ENCODE results near the gene VIM. TPM values are rescaled to one million over a fixed set of nuclear protein-coding genes. Genes with fewer than 3 reads are reported as not detected.

The VIM gene
- polyA plus RNA-seq, 4 donors = 21.2 to 531 (median 258) TPM

- 61 to 80% (median 62%) methylated on average over 1 of the region's 1 CpG for WGBS, 3 donors
- Histone ChIP-seq H3K36me3 (ENCODE audit: control insufficient read depth in 3 of 3, insufficient read depth in 2 of 3, low read depth in 1 of 3, low read length in 3 of 3) (no peaks in the 10 kb centered on the region), H3K4me3 (ENCODE audit: low read depth in 1 of 3, low read length in 3 of 3) (no peak overlapping the region), H3K27ac (ENCODE audit: low read depth in 1 of 3, low read length in 2 of 3) (no peak overlapping the region), H3K9me3 (ENCODE audit: control insufficient read depth in 2 of 2, insufficient read depth in 1 of 2, low read depth in 1 of 2, low read length in 1 of 2) (no peaks in the 10 kb centered on the region), H3K4me1 (ENCODE audit: control insufficient read depth in 3 of 3, insufficient read depth in 2 of 3, low read depth in 1 of 3, low read length in 2 of 3) (peaks cover 0 to 5% (median 0%) of the 10 kb centered on the region in 3 donors), H3K27me3 (ENCODE audit: control insufficient read depth in 3 of 3, insufficient read depth in 3 of 3, low read length in 3 of 3) (peaks cover 0 to 3% (median 0%) of the 10 kb centered on the region in 3 donors)
- FAIRE-seq = no peak
- DNase-seq = no peak
Measured at GRCh38 chr10:17220652-17221100, 7.4 kb upstream of the VIM start.

DNA sequence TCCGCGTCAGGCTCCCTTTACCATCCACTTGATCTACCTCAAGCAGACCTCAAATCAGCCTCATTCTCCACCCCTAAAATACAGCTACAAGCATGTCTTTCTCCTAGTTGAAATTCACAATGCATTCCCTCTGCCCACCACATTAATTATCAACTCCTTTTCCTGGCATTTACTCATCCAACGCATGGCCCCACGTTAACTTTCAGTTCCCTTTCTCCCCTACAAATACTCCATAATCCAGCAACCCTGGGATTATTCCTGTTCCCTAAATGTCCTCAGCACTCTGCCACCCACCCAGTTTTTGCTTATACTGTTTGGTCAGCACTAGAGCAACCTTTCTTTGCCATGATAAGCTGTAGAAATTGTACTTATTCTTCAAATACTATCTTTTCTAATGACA is 5.7 kb upstream of the VIM start:
- Histone ChIP-seq H3K4me1 (ENCODE audit: control insufficient read depth in 3 of 3, insufficient read depth in 2 of 3, low read depth in 1 of 3, low read length in 2 of 3) (no peaks in the 10 kb centered on the region), H3K27ac (ENCODE audit: low read depth in 1 of 3, low read length in 2 of 3) (no peak overlapping the region), H3K27me3 (ENCODE audit: control insufficient read depth in 3 of 3, insufficient read depth in 3 of 3, low read length in 3 of 3) (peaks cover 0 to 19% (median 0%) of the 10 kb centered on the region in 3 donors), H3K9me3 (ENCODE audit: control insufficient read depth in 2 of 2, insufficient read depth in 1 of 2, low read depth in 1 of 2, low read length in 1 of 2) (no peaks in the 10 kb centered on the region), H3K36me3 (ENCODE audit: control insufficient read depth in 3 of 3, insufficient read depth in 2 of 3, low read depth in 1 of 3, low read length in 3 of 3) (no peaks in the 10 kb centered on the region), H3K4me3 (ENCODE audit: low read depth in 1 of 3, low read length in 3 of 3) (no peak overlapping the region)
- WGBS, 3 donors = 67 to 79% (median 69%) methylated on average over 4 of the region's 4 CpGs
- DNase-seq (no peak), FAIRE-seq (no peak)

DNA sequence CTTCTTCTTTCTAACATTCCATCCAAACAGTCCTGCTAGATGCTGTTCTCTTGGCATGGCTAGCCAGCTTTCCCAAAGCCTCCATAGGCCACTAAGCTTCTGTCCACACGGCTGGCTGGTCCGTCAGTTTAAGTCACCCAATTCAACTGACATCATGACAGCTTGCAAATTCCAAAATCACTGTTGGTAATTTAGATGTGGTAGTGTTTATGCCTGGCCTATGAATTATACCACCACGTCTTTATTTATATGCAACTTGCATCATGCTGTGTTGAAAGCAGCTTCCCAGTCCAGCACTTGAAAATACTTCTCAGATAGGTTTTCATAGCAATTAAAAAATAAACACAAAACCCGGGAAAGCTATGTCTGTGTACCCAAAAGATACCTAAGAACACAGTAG is 2.2 kb upstream of the VIM start:
- no peak for DNase-seq
- H3K9me3 ChIP-seq (ENCODE audit: control insufficient read depth in 2 of 2, insufficient read depth in 1 of 2, low read depth in 1 of 2, low read length in 1 of 2) = no peaks in the 10 kb centered on the region
- 76 to 80% (median 79%) methylated on average over 4 of the region's 4 CpGs for WGBS, 3 donors
- H3K4me3 ChIP-seq (ENCODE audit: low read depth in 1 of 3, low read length in 3 of 3) = no peak overlapping the region
- H3K27ac ChIP-seq (ENCODE audit: low read depth in 1 of 3, low read length in 2 of 3) = no peak overlapping the region
- FAIRE-seq = no peak
- H3K27me3 ChIP-seq (ENCODE audit: control insufficient read depth in 3 of 3, insufficient read depth in 3 of 3, low read length in 3 of 3) = peaks cover 0 to 44% (median 3%) of the 10 kb centered on the region in 3 donors
- H3K36me3 ChIP-seq (ENCODE audit: control insufficient read depth in 3 of 3, insufficient read depth in 2 of 3, low read depth in 1 of 3, low read length in 3 of 3) = peaks cover 0 to 6% (median 0%) of the 10 kb centered on the region in 3 donors
- peaks cover 0 to 11% (median 0%) of the 10 kb centered on the region in 3 donors for H3K4me1 ChIP-seq (ENCODE audit: control insufficient read depth in 3 of 3, insufficient read depth in 2 of 3, low read depth in 1 of 3, low read length in 2 of 3)

DNA sequence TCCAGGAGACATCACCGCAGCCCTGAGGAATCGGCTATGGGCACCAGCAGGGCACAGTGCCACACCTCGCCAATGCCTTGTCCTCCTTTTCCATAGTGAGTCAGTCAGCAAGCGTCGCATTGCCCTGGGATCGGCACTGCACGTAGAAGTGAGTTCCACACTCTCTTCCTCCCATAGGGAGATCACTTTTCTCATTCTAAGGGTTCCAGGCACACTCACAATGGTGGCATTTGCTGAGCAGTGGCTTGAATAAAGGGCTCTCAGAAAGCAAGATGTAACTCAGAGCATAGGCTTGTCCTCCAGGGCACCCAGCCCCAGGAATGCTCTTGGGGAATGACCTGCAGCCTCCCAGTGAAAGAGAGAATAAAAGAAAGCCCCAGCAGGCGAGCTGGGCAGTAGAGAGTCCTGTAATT is 1.1 kb upstream of the VIM start:
- DNase-seq (no peak), FAIRE-seq (no peak)
- peaks cover 0 to 6% (median 0%) of the 10 kb centered on the region in 3 donors for H3K36me3 ChIP-seq (ENCODE audit: control insufficient read depth in 3 of 3, insufficient read depth in 2 of 3, low read depth in 1 of 3, low read length in 3 of 3)
- H3K27ac ChIP-seq (ENCODE audit: low read depth in 1 of 3, low read length in 2 of 3) = peak overlapping the region in 1 of 3 donors; percentile 51
- peaks cover 0 to 44% (median 3%) of the 10 kb centered on the region in 3 donors for H3K27me3 ChIP-seq (ENCODE audit: control insufficient read depth in 3 of 3, insufficient read depth in 3 of 3, low read length in 3 of 3)
- H3K4me1 ChIP-seq (ENCODE audit: control insufficient read depth in 3 of 3, insufficient read depth in 2 of 3, low read depth in 1 of 3, low read length in 2 of 3) = peaks cover 0 to 16% (median 0%) of the 10 kb centered on the region in 3 donors
- H3K4me3 ChIP-seq (ENCODE audit: low read depth in 1 of 3, low read length in 3 of 3) = no peak overlapping the region
- H3K9me3 ChIP-seq (ENCODE audit: control insufficient read depth in 2 of 2, insufficient read depth in 1 of 2, low read depth in 1 of 2, low read length in 1 of 2) = no peaks in the 10 kb centered on the region
- WGBS, 3 donors = 79 to 83% (median 83%) methylated on average over 8 of the region's 8 CpGs

DNA sequence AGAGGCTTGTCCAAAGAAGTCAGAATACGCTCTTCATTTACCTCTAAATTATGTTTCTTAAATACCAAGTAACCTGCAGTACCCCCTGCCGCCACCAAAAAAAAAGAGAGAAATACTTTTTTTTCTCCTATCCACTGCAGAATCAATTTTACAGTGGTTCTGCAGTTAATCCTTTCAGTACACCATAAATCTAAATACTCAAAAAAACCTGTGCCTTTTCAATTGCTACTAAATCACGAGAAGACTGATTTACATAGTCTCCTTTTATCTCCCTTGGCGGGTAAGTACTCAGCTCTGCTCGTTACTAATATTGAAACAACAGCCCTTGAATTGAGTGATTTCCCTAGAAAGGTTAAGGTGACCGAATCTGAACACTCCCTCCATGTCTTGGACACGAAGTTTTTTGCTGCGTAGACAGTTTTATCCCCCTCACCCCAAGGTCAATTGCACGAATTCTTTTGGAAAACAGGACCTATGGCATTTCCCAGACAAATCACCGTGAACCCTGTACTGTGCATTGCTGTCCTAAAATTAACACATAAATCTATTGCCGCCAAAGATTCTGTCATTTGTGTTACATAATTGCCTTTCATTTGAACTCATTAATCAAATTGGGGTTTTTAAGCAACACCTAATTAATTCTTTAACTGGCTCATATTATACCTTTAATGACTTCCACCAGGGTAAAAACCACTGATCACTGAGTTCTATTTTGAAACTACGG is 512 bp upstream of the VIM start:
- Histone ChIP-seq H3K4me1 (ENCODE audit: control insufficient read depth in 3 of 3, insufficient read depth in 2 of 3, low read depth in 1 of 3, low read length in 2 of 3) (peaks cover 0 to 16% (median 0%) of the 10 kb centered on the region in 3 donors), H3K4me3 (ENCODE audit: low read depth in 1 of 3, low read length in 3 of 3) (peak overlapping the region in 2 of 3 donors; percentile 64 to 70), H3K36me3 (ENCODE audit: control insufficient read depth in 3 of 3, insufficient read depth in 2 of 3, low read depth in 1 of 3, low read length in 3 of 3) (peaks cover 0 to 6% (median 0%) of the 10 kb centered on the region in 3 donors), H3K27ac (ENCODE audit: low read depth in 1 of 3, low read length in 2 of 3) (peak overlapping the region; percentile 86 to 98 (median 94)), H3K27me3 (ENCODE audit: control insufficient read depth in 3 of 3, insufficient read depth in 3 of 3, low read length in 3 of 3) (peaks cover 0 to 44% (median 3%) of the 10 kb centered on the region in 3 donors), H3K9me3 (ENCODE audit: control insufficient read depth in 2 of 2, insufficient read depth in 1 of 2, low read depth in 1 of 2, low read length in 1 of 2) (no peaks in the 10 kb centered on the region)
- WGBS, 3 donors = 8 to 12% (median 12%) methylated on average over 11 to 12 of the region's 12 CpGs
- FAIRE-seq (no peak), DNase-seq (peak; percentile 19 to 21)

DNA sequence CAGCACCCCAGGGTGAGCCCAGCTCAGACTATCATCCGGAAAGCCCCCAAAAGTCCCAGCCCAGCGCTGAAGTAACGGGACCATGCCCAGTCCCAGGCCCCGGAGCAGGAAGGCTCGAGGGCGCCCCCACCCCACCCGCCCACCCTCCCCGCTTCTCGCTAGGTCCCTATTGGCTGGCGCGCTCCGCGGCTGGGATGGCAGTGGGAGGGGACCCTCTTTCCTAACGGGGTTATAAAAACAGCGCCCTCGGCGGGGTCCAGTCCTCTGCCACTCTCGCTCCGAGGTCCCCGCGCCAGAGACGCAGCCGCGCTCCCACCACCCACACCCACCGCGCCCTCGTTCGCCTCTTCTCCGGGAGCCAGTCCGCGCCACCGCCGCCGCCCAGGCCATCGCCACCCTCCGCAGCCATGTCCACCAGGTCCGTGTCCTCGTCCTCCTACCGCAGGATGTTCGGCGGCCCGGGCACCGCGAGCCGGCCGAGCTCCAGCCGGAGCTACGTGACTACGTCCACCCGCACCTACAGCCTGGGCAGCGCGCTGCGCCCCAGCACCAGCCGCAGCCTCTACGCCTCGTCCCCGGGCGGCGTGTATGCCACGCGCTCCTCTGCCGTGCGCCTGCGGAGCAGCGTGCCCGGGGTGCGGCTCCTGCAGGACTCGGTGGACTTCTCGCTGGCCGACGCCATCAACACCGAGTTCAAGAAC is 1.1 kb downstream of the VIM start:
- DNase-seq (peak; percentile 39 to 68), FAIRE-seq (no peak)
- Histone ChIP-seq H3K36me3 (ENCODE audit: control insufficient read depth in 3 of 3, insufficient read depth in 2 of 3, low read depth in 1 of 3, low read length in 3 of 3) (peaks cover 0 to 12% (median 0%) of the 10 kb centered on the region in 3 donors), H3K27ac (ENCODE audit: low read depth in 1 of 3, low read length in 2 of 3) (peak overlapping the region; percentile 86 to 98 (median 94)), H3K4me1 (ENCODE audit: control insufficient read depth in 3 of 3, insufficient read depth in 2 of 3, low read depth in 1 of 3, low read length in 2 of 3) (peaks cover 0 to 16% (median 2%) of the 10 kb centered on the region in 3 donors), H3K4me3 (ENCODE audit: low read depth in 1 of 3, low read length in 3 of 3) (peak overlapping the region; percentile 64 to 80 (median 70)), H3K27me3 (ENCODE audit: control insufficient read depth in 3 of 3, insufficient read depth in 3 of 3, low read length in 3 of 3) (peaks cover 0 to 44% (median 3%) of the 10 kb centered on the region in 3 donors), H3K9me3 (ENCODE audit: control insufficient read depth in 2 of 2, insufficient read depth in 1 of 2, low read depth in 1 of 2, low read length in 1 of 2) (no peaks in the 10 kb centered on the region)
- WGBS, 3 donors = 1 to 13% (median 4%) methylated on average over 52 to 72 of the region's 72 CpGs

DNA sequence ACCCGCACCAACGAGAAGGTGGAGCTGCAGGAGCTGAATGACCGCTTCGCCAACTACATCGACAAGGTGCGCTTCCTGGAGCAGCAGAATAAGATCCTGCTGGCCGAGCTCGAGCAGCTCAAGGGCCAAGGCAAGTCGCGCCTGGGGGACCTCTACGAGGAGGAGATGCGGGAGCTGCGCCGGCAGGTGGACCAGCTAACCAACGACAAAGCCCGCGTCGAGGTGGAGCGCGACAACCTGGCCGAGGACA is 1.6 kb downstream of the VIM start:
- peaks cover 0 to 44% (median 3%) of the 10 kb centered on the region in 3 donors for H3K27me3 ChIP-seq (ENCODE audit: control insufficient read depth in 3 of 3, insufficient read depth in 3 of 3, low read length in 3 of 3)
- 0 to 1% (median 0%) methylated on average over 21 of the region's 21 CpGs for WGBS, 3 donors
- H3K27ac ChIP-seq (ENCODE audit: low read depth in 1 of 3, low read length in 2 of 3) = peak overlapping the region; percentile 75 to 98 (median 82)
- DNase-seq (no peak), FAIRE-seq (no peak)
- H3K4me3 ChIP-seq (ENCODE audit: low read depth in 1 of 3, low read length in 3 of 3) = peak overlapping the region; percentile 64 to 80 (median 70)
- peaks cover 0 to 16% (median 2%) of the 10 kb centered on the region in 3 donors for H3K4me1 ChIP-seq (ENCODE audit: control insufficient read depth in 3 of 3, insufficient read depth in 2 of 3, low read depth in 1 of 3, low read length in 2 of 3)
- peaks cover 0 to 16% (median 0%) of the 10 kb centered on the region in 3 donors for H3K36me3 ChIP-seq (ENCODE audit: control insufficient read depth in 3 of 3, insufficient read depth in 2 of 3, low read depth in 1 of 3, low read length in 3 of 3)
- no peaks in the 10 kb centered on the region for H3K9me3 ChIP-seq (ENCODE audit: control insufficient read depth in 2 of 2, insufficient read depth in 1 of 2, low read depth in 1 of 2, low read length in 1 of 2)

DNA sequence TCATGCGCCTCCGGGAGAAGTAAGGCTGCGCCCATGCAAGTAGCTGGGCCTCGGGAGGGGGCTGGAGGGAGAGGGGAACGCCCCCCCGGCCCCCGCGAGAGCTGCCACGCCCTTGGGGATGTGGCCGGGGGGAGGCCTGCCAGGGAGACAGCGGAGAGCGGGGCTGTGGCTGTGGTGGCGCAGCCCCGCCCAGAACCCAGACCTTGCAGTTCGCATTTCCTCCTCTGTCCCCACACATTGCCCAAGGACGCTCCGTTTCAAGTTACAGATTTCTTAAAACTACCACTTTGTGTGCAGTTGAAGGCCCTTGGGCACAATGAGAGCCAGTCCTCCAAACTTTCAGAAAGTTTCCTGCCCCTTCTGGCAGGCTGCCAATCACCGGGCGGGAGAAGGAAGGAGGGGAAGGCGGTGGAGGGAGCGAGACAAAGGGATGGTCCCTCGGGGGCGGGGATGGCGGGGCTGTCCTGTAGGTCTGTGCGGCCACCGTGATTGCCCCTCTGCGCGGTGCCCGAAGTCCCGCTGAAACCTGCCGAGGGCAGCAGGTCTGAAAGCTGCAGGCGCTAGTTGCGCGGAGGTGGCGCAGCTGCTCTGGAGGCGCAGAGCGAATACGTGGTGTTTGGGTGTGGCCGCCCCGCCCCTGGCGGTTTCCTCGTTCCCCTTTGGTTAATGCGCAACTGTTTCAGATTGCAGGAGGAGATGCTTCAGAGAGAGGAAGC is 2.1 kb downstream of the VIM start:
- H3K27me3 ChIP-seq (ENCODE audit: control insufficient read depth in 3 of 3, insufficient read depth in 3 of 3, low read length in 3 of 3) = peaks cover 0 to 42% (median 3%) of the 10 kb centered on the region in 3 donors
- peak; percentile 84 to 93 for DNase-seq
- H3K4me3 ChIP-seq (ENCODE audit: low read depth in 1 of 3, low read length in 3 of 3) = peak overlapping the region; percentile 64 to 80 (median 70)
- no peaks in the 10 kb centered on the region for H3K9me3 ChIP-seq (ENCODE audit: control insufficient read depth in 2 of 2, insufficient read depth in 1 of 2, low read depth in 1 of 2, low read length in 1 of 2)
- FAIRE-seq = no peak
- 0% methylated on average over 36 to 43 of the region's 43 CpGs for WGBS, 3 donors
- peaks cover 0 to 16% (median 2%) of the 10 kb centered on the region in 3 donors for H3K4me1 ChIP-seq (ENCODE audit: control insufficient read depth in 3 of 3, insufficient read depth in 2 of 3, low read depth in 1 of 3, low read length in 2 of 3)
- peak overlapping the region; percentile 75 to 98 (median 82) for H3K27ac ChIP-seq (ENCODE audit: low read depth in 1 of 3, low read length in 2 of 3)
- H3K36me3 ChIP-seq (ENCODE audit: control insufficient read depth in 3 of 3, insufficient read depth in 2 of 3, low read depth in 1 of 3, low read length in 3 of 3) = peaks cover 0 to 18% (median under 1%) of the 10 kb centered on the region in 3 donors

All from small intestine (tissue), 7 donors.